ENCODE data around the gene BLOC1S3.

BLOC1S3 gene

DNA sequence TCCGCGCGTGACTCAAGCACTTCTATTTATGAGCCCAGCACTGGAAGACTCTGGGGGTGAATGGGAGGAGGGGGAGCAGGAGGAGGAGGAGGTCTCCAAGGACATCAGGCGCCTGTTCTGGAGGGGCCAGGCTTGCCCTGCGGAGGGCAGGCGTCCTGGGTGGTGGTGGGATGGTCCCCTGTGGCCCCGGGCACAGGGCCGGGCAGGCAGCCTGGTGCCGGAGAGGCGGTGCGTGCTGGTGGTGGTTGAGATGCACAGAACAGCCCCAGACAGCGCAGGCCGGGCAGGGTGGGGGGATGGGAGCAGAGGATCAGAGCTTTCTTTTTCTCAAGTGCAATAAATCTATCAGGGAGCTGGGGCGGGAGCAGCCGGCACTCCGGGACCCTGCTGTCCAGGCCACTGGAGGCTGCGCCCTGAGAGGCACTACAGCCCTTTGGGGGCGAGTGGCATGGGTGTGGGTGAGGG is 31.8 kb upstream of the BLOC1S3 start:
- DNase-seq, result no peak

- no peak for DNase-seq
Observed at GRCh38 chr19:45147835-45148676, 30.5 kb upstream of the BLOC1S3 start.

- no peak for DNase-seq
Observed at GRCh38 chr19:45149129-45149528, 29.5 kb upstream of the BLOC1S3 start.

GRCh38 chr19:45150180-45150579 is 28.4 kb upstream of the BLOC1S3 start:
- no peak for DNase-seq

DNA sequence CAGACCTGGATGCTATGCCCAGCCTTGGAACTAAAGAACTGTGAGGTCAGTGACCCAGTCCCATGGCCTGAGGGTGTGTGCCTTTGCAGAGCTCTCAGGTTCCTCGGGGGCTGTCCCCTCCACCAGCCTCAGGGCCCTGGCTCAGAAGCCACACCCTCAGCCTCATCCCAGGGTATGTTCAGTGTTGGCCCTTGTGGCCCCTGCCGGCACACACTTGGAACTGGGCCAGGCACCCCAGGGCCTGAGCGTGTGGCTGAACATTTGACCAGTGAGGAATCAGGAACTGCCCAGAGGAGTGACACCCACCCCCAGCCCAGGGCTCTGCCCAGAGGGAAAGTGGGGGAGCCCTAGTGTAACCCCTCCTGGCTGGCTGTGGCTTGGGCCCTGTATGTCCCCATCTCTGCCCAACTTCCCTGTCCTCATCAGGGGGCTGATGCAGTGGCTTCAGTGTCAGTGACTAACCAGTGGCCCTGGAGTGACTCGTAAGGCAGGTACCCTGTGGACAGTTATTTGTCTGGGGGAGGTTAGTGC is 27.8 kb upstream of the BLOC1S3 start:
- DNase-seq, result no peak

DNA sequence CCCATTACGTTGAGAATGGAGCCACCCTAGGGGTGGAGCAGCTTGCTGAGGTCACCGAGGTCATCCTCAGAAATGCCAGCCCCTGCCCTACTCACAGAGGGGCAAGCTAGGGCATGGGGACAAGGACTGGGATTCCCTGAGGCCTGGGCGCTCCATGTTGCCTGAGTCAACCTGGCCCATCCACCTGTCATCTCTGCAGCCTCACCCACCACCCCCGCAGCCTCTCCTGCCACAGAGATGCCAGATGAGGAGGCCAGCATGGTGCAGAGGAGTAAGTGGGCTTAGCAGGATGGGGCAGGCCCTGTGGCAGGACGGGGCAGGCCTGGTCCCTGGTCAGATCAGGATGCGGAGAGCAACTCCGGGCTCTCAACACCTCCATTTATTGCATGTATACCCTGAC is 27.3 kb upstream of the BLOC1S3 start:
- DNase-seq, result no peak

GRCh38 chr19:45151821-45152503 is 26.6 kb upstream of the BLOC1S3 start:
- DNase-seq, result no peak

GRCh38 chr19:45152504-45153338 is 25.9 kb upstream of the BLOC1S3 start:
- DNase-seq, result peak; percentile 33 to 42

DNA sequence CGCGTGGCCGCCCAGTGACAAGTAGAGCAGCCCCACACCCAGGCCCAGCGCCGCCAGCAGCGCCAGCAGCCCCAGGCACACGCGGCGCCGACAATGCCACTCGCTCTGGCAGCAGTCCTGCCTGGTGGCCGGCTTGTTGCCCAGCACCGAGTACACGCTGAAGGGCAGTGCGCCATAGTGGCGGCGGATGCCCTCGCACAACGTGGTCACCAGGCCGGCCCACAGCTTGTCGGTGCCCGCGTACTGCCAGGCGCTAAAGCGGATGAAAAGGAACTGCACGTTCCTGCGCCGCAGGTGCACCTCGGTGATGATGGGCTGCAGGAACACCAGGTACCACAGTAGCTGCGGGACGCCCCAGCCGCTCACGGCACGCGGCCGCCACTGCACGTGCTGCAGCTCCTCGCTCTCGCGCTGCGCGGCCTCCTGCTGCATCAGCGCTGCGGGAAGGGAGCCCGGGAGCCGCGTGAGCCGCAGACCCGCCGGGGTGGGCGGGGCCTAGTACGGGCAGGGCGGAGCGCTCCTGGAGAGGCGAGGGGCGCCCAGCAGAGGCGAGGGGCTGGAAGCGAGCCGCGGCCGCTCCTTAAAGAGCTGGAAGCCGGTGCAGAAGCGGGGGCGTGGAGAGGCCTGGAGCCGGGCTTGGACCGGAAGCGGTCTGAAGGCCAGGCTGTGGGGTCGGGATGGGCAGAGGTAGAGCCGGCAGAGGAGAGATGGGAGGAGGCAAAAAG is 25.1 kb upstream of the BLOC1S3 start:
- DNase-seq, result peak; percentile 31 to 34

- no peak for DNase-seq
Observed at GRCh38 chr19:45154064-45154827, 24.3 kb upstream of the BLOC1S3 start.

DNA sequence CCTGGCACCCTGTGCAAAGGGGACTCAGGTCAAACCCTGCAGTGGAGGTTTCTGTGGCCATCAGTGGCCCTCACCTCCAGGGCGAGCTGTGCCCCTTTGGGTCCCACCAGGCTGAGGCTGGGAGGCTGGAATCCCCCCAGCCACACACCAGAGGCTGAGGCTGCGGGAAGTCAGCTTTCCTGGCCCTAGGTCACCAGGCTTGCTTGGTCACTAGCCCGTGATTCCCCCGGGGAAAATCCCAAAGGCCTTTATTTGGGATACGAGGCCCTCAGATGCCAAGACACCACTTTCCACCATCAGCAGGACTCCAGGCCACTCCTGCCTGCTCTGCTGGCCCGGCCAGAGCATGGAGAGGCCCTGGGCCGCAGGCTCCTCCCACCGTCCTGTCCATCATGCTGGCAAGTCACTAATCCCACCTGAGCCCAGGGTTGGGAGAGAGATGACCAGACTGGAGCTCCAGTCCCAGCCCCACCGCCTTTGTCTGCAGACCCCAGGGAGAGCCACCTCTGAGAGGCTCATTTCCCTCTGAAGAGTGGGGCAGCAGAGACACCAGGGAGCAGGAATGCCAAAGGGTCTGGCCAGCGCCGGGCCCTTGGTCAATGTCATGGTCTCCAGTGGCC is 22.5 kb upstream of the BLOC1S3 start:
- DNase-seq, result no peak

- DNase-seq, result no peak
Observed at GRCh38 chr19:45156751-45157150, 21.8 kb upstream of the BLOC1S3 start.

DNA sequence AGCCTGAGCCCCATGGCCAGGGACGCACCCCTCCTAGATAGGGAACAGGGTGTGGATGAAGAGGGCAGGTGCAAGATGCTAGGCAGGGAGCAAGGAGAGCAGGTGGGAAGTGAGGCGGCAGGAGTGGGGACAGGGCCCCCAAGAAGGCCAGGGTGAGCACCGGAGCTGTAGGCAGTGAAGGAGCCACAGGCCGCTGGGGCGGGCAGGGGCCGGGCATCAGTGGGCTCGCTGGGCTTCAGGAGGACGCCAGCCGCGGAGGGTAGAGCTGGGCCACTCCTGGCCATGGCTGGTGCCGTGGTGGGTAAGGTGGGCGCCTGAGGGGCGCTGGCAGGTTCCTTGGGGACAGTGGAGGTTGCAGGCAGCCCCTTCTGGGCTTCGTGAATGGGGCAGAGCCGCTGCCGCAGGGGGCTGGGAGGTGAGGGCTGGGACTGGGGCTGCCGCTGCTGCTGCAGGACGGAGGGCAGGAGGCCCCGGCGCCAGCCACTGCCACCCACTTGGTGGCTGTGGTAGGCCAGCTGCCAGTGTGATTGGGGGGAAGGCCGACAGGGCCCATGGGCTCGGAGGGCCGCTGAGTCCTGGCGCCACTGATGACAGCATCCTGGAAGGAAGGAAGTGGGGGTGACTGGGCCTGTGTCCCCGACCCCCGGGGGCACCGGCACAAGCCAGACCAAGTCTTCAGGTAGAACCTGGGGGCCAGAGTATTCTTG is 19.9 kb upstream of the BLOC1S3 start:
- DNase-seq, result no peak

DNA sequence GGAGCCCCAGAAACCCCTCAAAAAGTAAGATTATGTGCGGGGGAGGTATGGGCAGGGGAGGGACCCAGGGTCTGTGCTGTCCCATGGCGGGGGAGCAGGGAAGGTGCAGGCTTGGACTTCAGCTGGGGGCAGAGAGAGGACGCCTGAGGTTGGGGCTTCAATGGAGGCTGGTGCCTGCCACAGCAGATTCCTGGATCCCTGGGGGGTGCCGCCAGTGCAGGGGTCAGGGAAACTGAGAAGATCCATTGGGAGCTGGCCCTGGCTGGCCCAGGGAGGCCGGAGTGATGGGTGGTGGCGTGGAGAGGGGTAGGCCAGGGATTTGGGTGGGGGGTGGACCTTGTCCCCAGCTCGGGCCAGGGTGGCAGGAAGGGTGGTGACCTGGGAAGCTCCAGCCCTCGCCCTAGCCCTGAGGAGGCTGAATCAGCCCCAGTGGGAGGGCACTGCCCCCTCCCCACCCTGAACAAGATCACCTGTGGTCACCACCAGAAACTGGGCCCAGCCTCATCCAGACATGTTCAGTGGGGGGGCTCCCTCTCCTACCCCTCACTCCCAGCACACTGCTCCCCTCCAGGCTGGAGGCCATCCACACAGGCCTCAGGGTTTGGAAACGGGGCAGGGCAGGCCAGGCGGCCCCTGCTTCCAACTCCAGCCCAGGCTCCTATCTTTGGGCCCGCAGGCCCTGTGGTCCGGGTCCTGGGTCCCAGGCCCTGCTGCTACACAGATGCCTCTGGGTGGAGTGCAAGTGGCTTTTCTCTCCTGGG is 19.2 kb upstream of the BLOC1S3 start:
- DNase-seq, result no peak

DNA sequence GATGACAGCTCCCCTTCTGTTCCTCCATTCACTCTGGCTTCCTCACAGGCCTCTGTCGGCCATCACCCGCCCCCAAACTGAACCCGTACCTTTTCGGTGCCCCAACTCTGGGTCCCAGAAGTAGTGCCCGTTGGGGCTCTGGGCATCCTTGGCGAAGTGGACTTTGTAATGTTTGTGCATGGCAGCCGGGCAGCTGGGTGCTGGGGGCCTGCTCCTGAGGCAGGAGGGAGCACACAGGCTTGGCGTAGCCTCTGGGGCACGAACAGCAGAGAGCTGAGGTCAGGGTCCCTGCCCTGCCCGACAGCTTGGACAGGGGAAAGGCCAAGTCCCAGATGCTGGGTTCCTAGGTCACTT is 18.6 kb upstream of the BLOC1S3 start:
- DNase-seq, result no peak

DNA sequence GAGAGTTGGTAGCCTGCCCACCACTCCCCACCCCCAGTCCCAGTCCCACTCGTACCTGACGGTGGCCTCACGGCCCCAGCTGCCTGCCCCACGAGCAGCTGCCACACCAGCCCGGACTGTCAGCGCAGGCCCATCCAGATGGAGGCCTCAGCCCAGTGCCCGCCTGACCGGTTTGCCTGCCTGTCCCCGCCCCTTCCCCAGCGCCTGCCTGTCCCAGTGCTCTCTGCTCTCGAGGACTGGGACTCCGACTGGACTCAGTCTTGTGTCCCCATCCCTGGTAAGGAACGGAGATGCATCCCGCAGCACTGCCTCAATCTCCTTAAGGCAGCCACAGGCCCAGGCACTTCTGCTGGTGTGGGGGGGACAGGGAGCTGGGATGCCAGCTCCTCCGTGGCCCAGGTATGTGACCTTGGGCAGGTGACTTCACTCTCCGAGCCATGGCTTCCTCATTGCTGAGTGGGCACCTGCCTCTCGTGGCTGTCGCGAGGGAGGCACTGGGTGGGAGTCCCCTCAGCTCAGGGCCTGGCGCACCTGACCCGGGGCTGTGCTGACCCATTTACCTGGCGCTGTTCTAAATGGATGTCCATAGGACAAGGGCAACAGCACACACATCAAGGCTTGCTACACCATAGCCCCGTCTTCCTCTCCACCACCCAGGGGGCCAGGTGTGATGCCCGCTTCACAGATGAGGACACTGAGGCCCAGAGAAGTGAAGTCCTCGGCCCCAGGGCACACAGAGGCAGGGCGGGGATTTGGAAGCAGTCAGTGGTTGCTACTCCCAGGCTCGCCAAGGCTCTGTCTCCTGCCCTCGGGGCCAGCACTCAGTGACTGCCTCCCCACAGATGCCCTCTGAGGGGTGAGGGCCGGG is 17.5 kb upstream of the BLOC1S3 start, which contains the start of gene NKPD1:
Gene NKPD1, minus strand, starts transcription at position 113 of the 868 bp plus-strand sequence. CDS start 832 bp downstream, outside the sequence.
- DNase-seq, result no peak

DNA sequence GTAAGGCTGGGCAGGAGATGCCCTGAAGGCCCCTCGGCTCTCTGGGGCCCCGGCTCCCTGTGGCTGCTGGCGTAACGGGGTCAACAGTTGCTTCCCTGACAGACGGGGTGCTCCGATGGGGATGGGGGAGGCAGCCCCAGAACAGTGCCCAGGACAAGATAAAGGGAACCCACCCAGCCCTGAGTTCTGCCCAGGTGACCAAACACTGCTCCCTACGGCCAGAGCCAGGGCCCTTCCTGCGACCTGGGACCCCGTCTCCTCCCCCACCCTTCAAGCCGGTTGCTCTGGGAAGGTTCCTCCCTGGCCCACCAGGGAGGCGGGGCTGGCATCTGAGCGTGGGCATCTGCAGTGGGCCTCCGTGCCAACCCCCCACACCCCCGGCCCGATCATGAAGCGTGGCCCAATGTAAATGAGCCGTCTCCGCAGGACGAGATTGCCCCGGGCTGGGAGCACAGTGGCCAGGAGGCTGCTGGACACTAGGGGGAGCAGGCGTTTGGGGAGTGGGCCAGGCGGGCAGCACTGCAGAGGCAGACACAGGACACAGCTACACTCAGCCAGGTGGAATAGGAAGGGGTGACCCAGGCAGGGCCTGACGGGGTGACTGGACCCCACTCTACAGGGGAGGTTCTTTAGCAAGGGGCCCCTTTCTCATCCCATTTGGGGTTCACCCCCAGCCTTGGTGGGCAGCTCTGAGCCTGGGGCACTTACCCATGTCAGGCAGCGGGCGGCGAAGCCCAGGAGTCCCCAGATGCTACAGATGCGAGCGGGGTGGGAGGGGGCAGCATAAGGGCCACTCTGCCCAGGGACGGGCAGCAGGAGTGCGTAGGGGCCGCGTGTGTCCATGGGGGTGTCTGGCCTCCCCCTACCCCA is 16.6 kb upstream of the BLOC1S3 start:
- DNase-seq, result no peak
